Measurements from ENCODE around the gene HPSE2. TPM values are rescaled to one million over a fixed set of nuclear protein-coding genes. Genes with fewer than 3 reads are reported as not detected.
"Not testable (repeated sequence)": the region's sequence is repeated elsewhere in the genome, so short reads cannot be mapped to it uniquely, and the experiment has no call there.

The HPSE2 gene
- total and polyA plus RNA-seq, 4 donors, result 0.05 TPM; not detected in 3

GRCh38 chr10:98502535-98502934 lies 733.1 kb downstream of the HPSE2 start:
- not testable (repeated sequence) for H3K27me3 ChIP-seq (ENCODE audit: control insufficient read depth in 4 of 4, insufficient read depth in 4 of 4, low read length in 3 of 4); H3K4me3 ChIP-seq (ENCODE audit: low read depth in 1 of 3, low read length in 3 of 3); H3K36me3 ChIP-seq (ENCODE audit: control insufficient read depth in 4 of 4, insufficient read depth in 3 of 4, low read depth in 1 of 4, low read length in 3 of 4); H3K9me3 ChIP-seq (ENCODE audit: control insufficient read depth in 4 of 4, low read length in 3 of 4); H3K27ac ChIP-seq (ENCODE audit: low read depth in 1 of 2, low read length in 2 of 2); DNase-seq (ENCODE audit: low spot score); H3K9ac ChIP-seq (ENCODE audit: low read depth in 1 of 2, low read length in 2 of 2); H3K4me1 ChIP-seq (ENCODE audit: control insufficient read depth in 4 of 4, insufficient read depth in 4 of 4, low read length in 3 of 4)
- WGBS, result 83% methylated on average over 2 of the region's 2 CpGs

GRCh38 chr10:98492763-98493162 lies 742.9 kb downstream of the HPSE2 start:
- H3K27me3 ChIP-seq (ENCODE audit: control insufficient read depth in 4 of 4, insufficient read depth in 4 of 4, low read length in 3 of 4), result peaks cover 0 to 3% (median 0%) of the 10 kb centered on the region in 4 donors
- no peak overlapping the region for H3K9ac ChIP-seq (ENCODE audit: low read depth in 1 of 2, low read length in 2 of 2)
- peaks cover 0 to 7% (median under 1%) of the 10 kb centered on the region in 4 donors for H3K9me3 ChIP-seq (ENCODE audit: control insufficient read depth in 4 of 4, low read length in 3 of 4)
- 29% methylated on average over 1 of the region's 1 CpG for WGBS
- no peak for TF ChIP-seq EGR1 (IDR thresholded peaks at IDR 0.05; ENCODE audit: low read depth in 2 of 2)
- no peak for TF ChIP-seq TAF1 (conservative IDR thresholded peaks at IDR 0.05)
- no peak for TF ChIP-seq SP1 (IDR thresholded peaks at IDR 0.05)
- TF ChIP-seq MAX (IDR thresholded peaks at IDR 0.05), result no peak
- TF ChIP-seq FOXA1 (IDR thresholded peaks at IDR 0.05), result no peak
- TF ChIP-seq HNF4A (conservative IDR thresholded peaks at IDR 0.05), result no peak
- TF ChIP-seq ATF3 (IDR thresholded peaks at IDR 0.05), result no peak
- no peak for TF ChIP-seq YY1 (IDR thresholded peaks at IDR 0.05)
- TF ChIP-seq FOXA2 (IDR thresholded peaks at IDR 0.05), result no peak
- TF ChIP-seq GABPA (IDR thresholded peaks at IDR 0.05 in 1 of 2, conservative IDR thresholded peaks at IDR 0.05 in 1 of 2), result no peak
- no peak for TF ChIP-seq REST (IDR thresholded peaks at IDR 0.05)
- TF ChIP-seq, protein P1, sequence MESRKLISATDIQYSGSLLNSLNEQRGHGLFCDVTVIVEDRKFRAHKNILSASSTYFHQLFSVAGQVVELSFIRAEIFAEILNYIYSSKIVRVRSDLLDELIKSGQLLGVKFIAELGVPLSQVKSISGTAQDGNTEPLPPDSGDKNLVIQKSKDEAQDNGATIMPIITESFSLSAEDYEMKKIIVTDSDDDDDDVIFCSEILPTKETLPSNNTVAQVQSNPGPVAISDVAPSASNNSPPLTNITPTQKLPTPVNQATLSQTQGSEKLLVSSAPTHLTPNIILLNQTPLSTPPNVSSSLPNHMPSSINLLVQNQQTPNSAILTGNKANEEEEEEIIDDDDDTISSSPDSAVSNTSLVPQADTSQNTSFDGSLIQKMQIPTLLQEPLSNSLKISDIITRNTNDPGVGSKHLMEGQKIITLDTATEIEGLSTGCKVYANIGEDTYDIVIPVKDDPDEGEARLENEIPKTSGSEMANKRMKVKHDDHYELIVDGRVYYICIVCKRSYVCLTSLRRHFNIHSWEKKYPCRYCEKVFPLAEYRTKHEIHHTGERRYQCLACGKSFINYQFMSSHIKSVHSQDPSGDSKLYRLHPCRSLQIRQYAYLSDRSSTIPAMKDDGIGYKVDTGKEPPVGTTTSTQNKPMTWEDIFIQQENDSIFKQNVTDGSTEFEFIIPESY (IDR thresholded peaks at IDR 0.05), result no peak
- TF ChIP-seq, protein P2, sequence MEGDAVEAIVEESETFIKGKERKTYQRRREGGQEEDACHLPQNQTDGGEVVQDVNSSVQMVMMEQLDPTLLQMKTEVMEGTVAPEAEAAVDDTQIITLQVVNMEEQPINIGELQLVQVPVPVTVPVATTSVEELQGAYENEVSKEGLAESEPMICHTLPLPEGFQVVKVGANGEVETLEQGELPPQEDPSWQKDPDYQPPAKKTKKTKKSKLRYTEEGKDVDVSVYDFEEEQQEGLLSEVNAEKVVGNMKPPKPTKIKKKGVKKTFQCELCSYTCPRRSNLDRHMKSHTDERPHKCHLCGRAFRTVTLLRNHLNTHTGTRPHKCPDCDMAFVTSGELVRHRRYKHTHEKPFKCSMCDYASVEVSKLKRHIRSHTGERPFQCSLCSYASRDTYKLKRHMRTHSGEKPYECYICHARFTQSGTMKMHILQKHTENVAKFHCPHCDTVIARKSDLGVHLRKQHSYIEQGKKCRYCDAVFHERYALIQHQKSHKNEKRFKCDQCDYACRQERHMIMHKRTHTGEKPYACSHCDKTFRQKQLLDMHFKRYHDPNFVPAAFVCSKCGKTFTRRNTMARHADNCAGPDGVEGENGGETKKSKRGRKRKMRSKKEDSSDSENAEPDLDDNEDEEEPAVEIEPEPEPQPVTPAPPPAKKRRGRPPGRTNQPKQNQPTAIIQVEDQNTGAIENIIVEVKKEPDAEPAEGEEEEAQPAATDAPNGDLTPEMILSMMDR (IDR thresholded peaks at IDR 0.05; ENCODE audit: low read depth, low read length, missing input control), result no peak
- no peaks in the 10 kb centered on the region for H3K36me3 ChIP-seq (ENCODE audit: control insufficient read depth in 4 of 4, insufficient read depth in 3 of 4, low read depth in 1 of 4, low read length in 3 of 4)
- no peak for DNase-seq (ENCODE audit: low spot score)
- no peaks in the 10 kb centered on the region for H3K4me1 ChIP-seq (ENCODE audit: control insufficient read depth in 4 of 4, insufficient read depth in 4 of 4, low read length in 3 of 4)
- no peak overlapping the region for H3K27ac ChIP-seq (ENCODE audit: low read depth in 1 of 2, low read length in 2 of 2)
- no peak overlapping the region for H3K4me3 ChIP-seq (ENCODE audit: low read depth in 1 of 3, low read length in 3 of 3)
